ENCODE measurements around the gene TMC6. TPM values are rescaled to one million over a fixed set of nuclear protein-coding genes. Genes with fewer than 3 reads are reported as not detected.

Gene TMC6
- total and polyA plus RNA-seq, 2 of the 13 experiments (the other 11 are each of a cell fraction or from before 2014, with no cell fraction given): 48.4 to 99.1 TPM

GRCh38 chr17:78141437-78142118, 13.0 kb upstream of the TMC6 start (continued):
- TF ChIP-seq GMEB2 (CRISPR knock-in tag; IDR thresholded peaks at IDR 0.05; ENCODE audit: low read depth) (no peak), SIN3B (IDR thresholded peaks at IDR 0.05; ENCODE audit: low read length) (no peak), HDAC6 (IDR thresholded peaks at IDR 0.05; ENCODE audit: low read depth, low read length) (no peak), ZNF101 (CRISPR knock-in tag; IDR thresholded peaks at IDR 0.05; ENCODE audit: borderline replicate concordance, low read depth) (no peak), TEAD3 (CRISPR knock-in tag; optimal IDR thresholded peaks at IDR 0.05; ENCODE audit: borderline replicate concordance) (peak; percentile 7), ATF6 (CRISPR knock-in tag; conservative IDR thresholded peaks at IDR 0.05) (no peak), ELF1 (CRISPR knock-in tag; IDR thresholded peaks at IDR 0.05) (no peak), ERF (CRISPR knock-in tag; IDR thresholded peaks at IDR 0.05) (no peak), MXD4 (CRISPR knock-in tag; IDR thresholded peaks at IDR 0.05) (no peak), CENPX (CRISPR knock-in tag; IDR thresholded peaks at IDR 0.05) (no peak), ZNF564 (CRISPR knock-in tag; IDR thresholded peaks at IDR 0.05) (no peak), FOXC1 (CRISPR knock-in tag; IDR thresholded peaks at IDR 0.05; ENCODE audit: borderline replicate concordance) (no peak), RXRA (CRISPR knock-in tag; IDR thresholded peaks at IDR 0.05) (no peak), PAWR (CRISPR knock-in tag; IDR thresholded peaks at IDR 0.05; ENCODE audit: borderline replicate concordance) (0 out of 2 replicates have a peak, but pooled peaks have one; percentile 56), HNRNPUL1 (IDR thresholded peaks at IDR 0.05; ENCODE audit: low read depth, low read length) (no peak), PRDM4 (CRISPR knock-in tag; IDR thresholded peaks at IDR 0.05; ENCODE audit: borderline replicate concordance) (no peak), NR0B2 (CRISPR knock-in tag; IDR thresholded peaks at IDR 0.05) (no peak), SNAPC2 (CRISPR knock-in tag; IDR thresholded peaks at IDR 0.05) (no peak), CSRNP2 (CRISPR knock-in tag; conservative IDR thresholded peaks at IDR 0.05; ENCODE audit: low read depth) (no peak), HOXA7 (CRISPR knock-in tag; IDR thresholded peaks at IDR 0.05) (no peak), ZNF446 (CRISPR knock-in tag; IDR thresholded peaks at IDR 0.05) (no peak), ZNF260 (CRISPR knock-in tag; IDR thresholded peaks at IDR 0.05; ENCODE audit: borderline replicate concordance, low read depth) (no peak), SP5 (CRISPR knock-in tag; IDR thresholded peaks at IDR 0.05; ENCODE audit: borderline replicate concordance, low read depth) (no peak)

Data from HepG2 (cell line).